ENCODE data around the gene IPPK.
A peak's percentile ranks its signal among the peaks of the same experiment; 100 is the strongest.

The IPPK gene, protein sequence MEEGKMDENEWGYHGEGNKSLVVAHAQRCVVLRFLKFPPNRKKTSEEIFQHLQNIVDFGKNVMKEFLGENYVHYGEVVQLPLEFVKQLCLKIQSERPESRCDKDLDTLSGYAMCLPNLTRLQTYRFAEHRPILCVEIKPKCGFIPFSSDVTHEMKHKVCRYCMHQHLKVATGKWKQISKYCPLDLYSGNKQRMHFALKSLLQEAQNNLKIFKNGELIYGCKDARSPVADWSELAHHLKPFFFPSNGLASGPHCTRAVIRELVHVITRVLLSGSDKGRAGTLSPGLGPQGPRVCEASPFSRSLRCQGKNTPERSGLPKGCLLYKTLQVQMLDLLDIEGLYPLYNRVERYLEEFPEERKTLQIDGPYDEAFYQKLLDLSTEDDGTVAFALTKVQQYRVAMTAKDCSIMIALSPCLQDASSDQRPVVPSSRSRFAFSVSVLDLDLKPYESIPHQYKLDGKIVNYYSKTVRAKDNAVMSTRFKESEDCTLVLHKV

GRCh38 chr9:92669890-92670708 is at the start of gene IPPK:
Gene IPPK (minus strand): TSS chr9:92670131. CDS start chr9:92669988, 143 bp downstream.
- peak; percentile 96 for DNase-seq

GRCh38 chr9:92719028-92719647 is 49.2 kb upstream of the IPPK start:
- DNase-seq = no peak

DNA sequence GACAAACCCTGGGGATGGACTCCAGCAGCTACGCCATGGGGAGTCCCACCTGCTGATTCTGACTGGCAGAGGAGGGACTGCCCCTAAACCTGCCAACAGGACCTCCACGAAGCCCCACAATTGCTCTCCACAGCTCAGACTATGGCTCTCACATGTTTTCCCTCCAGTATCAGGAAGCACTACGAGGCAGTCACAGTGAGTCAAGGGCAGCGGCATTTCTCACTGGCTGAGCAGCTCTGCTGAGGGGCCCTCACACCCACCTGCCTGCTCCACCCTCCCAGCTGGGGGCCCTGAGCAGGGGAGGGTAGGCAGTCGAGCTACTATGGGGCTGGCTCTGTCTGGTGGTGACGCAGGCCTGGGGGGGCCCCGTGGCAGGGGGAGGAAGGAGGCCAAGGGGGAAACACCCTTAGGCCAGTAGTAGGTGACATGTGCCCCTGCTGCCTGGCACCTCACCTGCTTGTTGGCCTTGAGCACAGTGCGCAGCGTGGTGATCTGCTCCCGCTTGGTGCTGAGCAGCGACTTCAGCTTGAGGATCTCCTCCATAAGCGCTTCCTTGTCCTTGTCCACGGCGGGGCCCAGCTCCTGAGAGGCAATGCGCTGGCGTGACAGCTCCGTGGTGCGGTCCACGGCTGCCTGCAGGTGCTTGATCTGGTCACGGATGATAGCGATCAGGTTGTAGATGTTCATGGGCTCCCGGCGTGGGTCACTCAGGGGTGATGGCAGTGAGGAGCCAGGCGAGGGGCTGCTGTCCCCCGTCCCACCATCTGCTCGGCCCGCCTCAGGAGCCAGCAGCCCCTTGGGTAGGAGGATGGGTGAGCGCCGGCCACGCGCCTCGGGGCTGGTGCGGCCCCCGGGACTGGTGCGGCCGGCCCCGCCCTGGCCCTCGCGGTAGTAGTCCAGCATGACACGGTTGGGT is 48.4 kb upstream of the IPPK start:
- DNase-seq = no peak

DNA sequence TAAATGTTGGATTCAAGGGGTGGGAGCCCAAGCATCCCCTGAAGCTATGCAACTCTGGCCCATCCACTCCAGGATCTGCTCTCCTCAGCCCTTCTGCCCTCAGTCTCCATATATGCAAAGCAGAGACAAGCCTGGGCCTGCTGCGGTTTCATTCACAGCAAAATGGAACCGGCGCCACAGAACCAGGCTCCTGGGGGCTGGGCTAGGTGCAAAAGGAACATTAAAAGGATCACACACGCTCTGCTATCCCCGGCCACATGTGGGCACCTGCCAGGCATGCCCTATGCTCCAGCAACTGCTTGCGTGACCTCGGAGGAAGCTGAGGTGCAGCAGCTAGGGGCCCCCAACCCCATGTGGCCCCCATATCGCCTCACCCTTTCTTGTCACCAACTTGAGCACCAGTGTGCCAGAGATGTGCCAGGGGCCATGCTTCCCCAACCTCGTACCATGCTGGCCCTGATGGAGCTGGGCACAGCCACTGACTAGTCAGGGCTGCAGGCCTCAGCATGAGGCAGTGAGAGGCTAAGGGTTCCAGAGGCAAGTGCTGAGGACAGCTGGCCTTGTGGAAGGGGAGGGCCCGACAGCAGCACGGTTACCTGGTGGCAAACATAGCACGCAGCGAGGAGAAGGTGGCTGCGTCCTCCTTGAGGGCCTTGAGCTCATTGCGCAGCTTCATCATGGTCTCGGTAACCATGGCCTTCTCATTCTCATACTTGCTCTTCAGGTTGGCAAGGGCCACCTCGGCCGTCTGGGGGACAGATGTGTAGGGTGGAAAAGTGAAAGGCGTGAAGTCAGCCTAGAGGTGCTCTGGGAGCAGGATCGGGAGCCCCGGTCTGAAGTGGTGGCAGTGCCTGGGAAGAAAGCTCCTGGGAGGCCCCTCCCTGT is 47.5 kb upstream of the IPPK start:
- no peak for DNase-seq

GRCh38 chr9:92716557-92716956 is 46.6 kb upstream of the IPPK start:
- peak; percentile 88 for DNase-seq

DNA sequence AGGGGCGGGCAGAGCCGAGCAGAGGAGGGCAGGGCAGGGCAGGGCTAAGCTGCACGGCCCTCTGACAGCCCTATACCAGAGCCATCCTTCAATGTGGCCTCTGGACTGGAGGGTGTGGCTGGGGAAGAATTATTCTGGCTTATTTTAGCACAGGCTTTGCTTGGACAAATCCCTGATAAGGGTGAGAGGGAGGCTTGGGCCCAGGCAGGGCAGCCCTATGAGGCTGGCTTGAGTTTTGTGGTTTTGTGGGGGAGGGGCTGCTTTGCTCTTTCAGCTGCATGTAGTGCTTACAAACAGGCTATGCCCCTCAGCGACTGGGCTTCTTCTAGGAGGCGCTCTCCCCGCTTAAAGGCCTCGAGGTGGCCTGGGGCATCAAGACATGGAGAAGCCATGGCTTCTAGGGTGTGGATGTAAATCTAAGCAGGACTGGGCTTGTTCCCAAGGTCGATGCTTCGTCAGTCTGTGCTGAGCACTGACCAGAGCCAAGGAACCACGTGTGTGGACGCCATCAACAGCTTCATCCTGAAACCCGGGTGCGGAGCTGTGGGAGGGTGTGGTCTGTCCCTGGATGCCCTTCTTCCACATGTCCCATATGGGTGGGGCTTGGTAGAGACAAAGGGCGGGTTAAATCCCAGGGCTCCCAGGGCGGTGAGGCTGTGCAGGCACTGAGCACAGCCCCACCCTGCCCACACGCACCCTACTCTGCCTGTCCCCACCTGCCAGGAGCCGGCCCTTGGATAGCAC is 45.7 kb upstream of the IPPK start:
- DNase-seq = no peak

DNA sequence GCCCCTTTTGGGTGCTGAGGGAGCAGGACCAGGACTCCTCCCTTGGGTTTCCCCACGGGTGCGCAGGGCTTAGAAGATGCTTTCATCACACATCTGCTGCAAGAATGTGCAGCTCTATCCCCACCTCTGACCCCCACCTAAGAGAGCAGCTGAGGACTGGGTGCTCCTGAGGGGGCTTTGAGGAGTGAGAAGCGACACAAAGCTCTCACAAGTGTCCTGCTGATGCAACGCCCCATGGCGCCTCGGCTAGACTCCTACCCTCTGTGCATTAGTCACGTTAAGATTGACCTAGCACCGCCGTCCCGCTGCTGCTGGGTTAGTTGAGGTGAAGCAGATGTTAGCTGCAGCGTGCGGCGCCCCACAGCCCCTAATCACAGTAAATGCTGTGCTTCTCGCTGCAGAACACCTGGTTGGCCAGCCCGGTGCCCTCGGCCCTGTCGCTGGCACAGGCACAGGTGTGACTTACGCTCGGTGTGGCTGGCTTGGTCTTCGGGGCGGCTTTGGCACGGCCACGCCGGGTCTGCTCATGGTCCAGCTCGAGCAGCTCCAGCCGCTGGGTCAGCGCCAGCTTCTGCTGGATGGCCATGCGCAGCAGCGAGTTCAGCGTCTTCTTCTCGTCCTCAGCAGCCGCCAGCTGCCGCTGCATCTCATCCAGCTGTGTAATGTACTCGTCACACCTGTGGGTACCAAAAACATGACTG is 45.0 kb upstream of the IPPK start:
- DNase-seq = no peak

DNA sequence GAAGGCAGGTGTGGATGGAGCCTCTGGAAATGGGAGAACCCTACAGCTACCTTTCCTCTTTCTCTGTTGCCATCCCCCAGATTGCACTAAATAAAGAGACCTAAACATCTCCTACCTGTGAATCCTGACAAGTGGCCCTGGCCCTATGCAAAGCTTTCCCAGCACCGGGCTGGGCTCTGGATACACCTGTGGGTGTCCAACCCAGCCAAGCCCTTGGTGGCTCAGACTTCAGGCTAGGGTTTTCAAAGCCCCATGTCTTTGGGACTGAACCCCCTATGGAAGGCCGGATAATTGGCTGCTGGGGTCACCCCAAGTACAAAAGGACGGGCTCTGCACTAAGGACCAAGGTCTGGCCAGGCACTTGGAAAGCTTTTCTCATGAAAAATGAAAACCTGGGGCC is 44.1 kb upstream of the IPPK start:
- no peak for DNase-seq

DNA sequence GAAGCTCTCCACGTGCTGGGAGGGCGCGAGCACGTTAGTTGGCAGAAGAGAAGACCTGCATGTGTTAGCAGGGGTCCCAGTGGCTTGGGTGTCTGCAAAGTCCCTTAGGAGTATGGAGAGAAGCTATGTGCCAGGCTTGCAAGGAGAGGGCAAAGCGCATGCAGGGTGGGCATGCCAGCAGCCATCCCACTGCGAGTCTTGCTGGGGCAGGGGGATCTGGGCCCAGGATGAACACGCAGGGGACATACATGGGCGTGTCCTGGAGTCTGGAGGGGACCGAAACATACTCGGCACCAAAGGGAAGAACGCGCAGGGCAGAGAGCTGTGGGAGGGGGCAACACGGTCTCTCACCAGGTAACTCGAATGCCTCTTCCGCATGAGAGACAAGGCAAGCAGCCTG is 43.6 kb upstream of the IPPK start:
- DNase-seq = no peak

GRCh38 chr9:92712767-92713166 is 42.8 kb upstream of the IPPK start:
- no peak for DNase-seq

DNA sequence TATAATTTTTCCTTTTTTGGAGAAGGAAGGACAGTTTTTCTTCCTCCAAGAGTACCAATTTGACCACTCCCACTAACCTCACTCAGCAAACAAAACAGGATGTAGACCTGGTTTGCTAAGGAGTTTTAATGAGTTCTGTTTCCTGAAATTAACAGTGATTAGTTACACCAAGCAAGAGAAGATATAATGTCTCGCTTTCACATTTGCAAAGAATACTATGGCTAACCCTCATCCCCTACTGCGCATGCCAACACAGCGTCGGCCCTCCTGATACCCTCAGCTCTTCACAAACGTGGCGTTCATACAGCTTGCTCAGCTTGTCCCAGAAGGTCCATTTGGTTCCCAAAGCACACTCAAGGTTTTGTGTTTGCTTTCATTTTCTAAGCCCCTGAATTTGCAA is 41.9 kb upstream of the IPPK start:
- DNase-seq = no peak

DNA sequence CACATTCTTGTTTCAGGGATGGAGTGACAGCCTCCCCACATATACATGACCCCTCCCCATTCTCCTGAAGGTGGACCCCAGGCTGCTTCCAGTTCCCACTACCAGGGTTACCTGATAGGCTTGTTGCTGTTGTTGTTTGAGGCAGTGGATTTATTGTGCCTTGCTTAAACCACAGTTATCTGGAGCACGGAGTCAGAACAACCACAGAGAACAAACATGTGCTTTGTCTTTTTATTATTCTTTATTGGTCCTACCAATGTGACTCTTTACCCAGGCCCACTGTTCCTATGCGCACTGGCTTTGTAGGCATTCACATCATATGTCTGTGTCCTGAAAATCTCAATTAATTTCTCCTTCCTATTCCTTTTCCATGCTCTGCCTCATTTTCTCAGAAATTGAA is 41.2 kb upstream of the IPPK start:
- no peak for DNase-seq

DNA sequence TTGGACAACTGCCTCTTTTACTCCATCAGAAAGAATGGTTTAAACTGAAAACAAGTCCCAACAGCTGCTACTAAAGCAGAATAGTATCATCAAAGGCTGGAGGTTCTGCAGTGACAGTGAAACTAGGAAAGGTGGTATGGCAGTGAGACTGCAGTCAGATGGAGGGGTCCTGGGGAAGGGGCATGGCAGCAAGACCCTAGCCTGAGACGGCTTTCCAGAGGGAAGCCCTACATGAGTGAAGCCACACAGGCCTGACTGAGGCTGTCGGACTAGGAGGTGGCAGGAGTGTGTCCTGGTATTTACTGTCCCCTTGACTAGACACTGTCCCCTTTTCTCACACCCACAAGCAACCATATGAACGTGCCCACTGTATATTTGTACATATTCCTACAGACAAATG is 40.4 kb upstream of the IPPK start:
- DNase-seq = no peak

DNA sequence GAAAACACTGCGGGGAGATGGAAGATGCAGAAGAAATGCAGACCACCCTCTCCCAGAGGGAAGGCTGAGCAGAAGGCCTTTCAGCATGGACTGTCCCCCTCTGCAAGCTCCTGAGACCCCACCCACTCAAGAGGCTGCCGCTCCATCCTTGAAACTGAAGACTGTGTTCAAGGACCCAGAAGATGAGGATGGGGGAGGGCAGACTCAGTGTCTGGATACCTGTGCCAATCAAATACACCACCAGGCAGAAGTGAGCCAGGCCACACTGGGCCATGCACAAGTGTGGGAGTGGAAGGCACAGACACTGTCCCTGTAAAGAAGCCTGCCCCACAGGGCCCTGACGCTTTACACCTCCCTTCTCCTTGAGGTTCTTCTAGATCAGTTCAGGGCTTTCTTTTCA is 40.0 kb upstream of the IPPK start:
- no peak for DNase-seq

GRCh38 chr9:92709240-92709639 is 39.3 kb upstream of the IPPK start:
- DNase-seq = no peak

- no peak for DNase-seq
These were observed 37.6 kb upstream of the IPPK start for GRCh38 chr9:92707530-92707929.

- DNase-seq = peak; percentile 11
These were observed 36.4 kb upstream of the IPPK start for GRCh38 chr9:92706218-92706940.

DNA sequence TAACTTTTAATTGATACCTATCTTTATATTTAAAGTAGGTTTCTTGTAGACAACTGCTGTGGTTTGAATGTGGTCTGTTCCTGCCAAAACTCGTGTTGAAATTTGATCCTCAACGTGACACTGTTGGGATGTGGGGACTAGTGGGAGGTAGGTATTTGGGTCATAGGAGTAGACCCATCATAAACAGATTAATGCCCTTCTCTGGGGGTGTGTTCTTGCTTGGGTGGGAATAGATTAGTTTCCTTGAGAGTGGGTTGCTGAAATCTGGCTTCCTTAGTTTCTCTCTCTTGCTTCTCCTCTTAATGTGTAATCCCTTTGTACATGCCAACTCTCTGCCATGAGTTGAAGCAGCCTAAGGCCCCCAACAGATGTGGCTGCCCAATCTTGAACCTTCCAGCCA is 34.6 kb upstream of the IPPK start:
- no peak for DNase-seq

GRCh38 chr9:92696619-92697018 is 26.7 kb upstream of the IPPK start:
- DNase-seq = no peak
